GM12878 (cell line): ENCODE data around the gene NR6A1. TPM values are rescaled to one million over a fixed set of nuclear protein-coding genes. Genes with fewer than 3 reads are reported as not detected.

Source experiments
- ATAC-seq: fragments of 200-7000 bp; cut with Tn5 transposase; 3 replicates; pipeline ENCODE4 v1.9.1; 2020; ENCODE audit warnings: mild to moderate bottlenecking, moderate library complexity
- BruUV-seq: library from RNA; stranded (reverse); fragments of 400-500 nt; replicated peaks from 2 replicates; lab custom pipeline; 2021; lab: Mats Ljungman, UMichigan
- CTCF ChIA-PET: fragments of 300-600 bp; sonication (Branson Sonifier 250); formaldehyde crosslinking; extraction: SDS; loops from one replicate; lab custom pipeline; 2021; ENCODE audit warnings: inconsistent platforms; lab: Yijun Ruan, JAX
- POLR2A ChIA-PET: fragments of 350-600 bp; formaldehyde crosslinking; extraction: SDS; loops from one replicate; lab custom pipeline; 2021; ENCODE audit warnings: inconsistent platforms; lab: Charles Lee
- RAD21 ChIA-PET: fragments of 300-600 bp; sonication (Branson Sonifier 250); formaldehyde crosslinking; loops from one replicate; lab custom pipeline; 2023; ENCODE audit warnings: antibody characterized with exemption; ENCODE audit not compliant: unreplicated experiment; lab: Charles Lee
- SMC1A ChIA-PET: fragments of 300-600 bp; sonication (Branson Sonifier 250); formaldehyde crosslinking; loops from one replicate; lab custom pipeline; 2023; ENCODE audit not compliant: unreplicated experiment, uncharacterized antibody; lab: Charles Lee
- DNase-seq: peaks from one replicate; pipeline ENCODE4 v3.0.0-alpha.2; 2011; ENCODE audit warnings: low read depth, low spot score
- FAIRE-seq: peaks from 3 replicates; lab custom pipeline; 2011; peaks lifted over from hg19 to GRCh38; lab: Jason Lieb, UNC
- H2AFZ ChIP-seq: 2 replicates; pipeline ENCODE4 v1.6.0; 2011; ENCODE audit warnings: low read depth, low read length, control low read depth; ENCODE audit not compliant: control insufficient read depth
- H3K27ac ChIP-seq: 2 replicates; pipeline ENCODE4 v1.5.1; 2011; ENCODE audit warnings: control low read depth; ENCODE audit not compliant: control insufficient read depth, insufficient read depth
- H3K27me3 ChIP-seq, 2 experiments: replicated peaks in 1 of 2; 2 replicates each; pipeline versions ENCODE4 v1.6.0 to v1.6.1; 2011; ENCODE audit warnings: low read length in 1 of 2; ENCODE audit not compliant: control insufficient read depth in 2 of 2, insufficient read depth in 2 of 2
- H3K36me3 ChIP-seq, 2 experiments: 2 replicates each; pipeline ENCODE4 v1.5.1; 2011; ENCODE audit warnings: low read length in 1 of 2; ENCODE audit not compliant: control insufficient read depth in 2 of 2, insufficient read depth in 2 of 2
- H3K4me1 ChIP-seq: 2 replicates; pipeline ENCODE4 v1.6.1; 2011; ENCODE audit warnings: mild to moderate bottlenecking, low read length, moderate library complexity, mixed read lengths; ENCODE audit not compliant: control insufficient read depth, insufficient read depth
- H3K4me2 ChIP-seq: 2 replicates; pipeline ENCODE4 v1.6.0; 2011; ENCODE audit warnings: control low read depth; ENCODE audit not compliant: control insufficient read depth, insufficient read depth
- H3K4me3 ChIP-seq: fragments of 200-600 bp; sonication (generic); 2 replicates; pipeline ENCODE4 v1.5.1; 2016
- H3K79me2 ChIP-seq: 2 replicates; pipeline ENCODE4 v1.6.0; 2011; ENCODE audit warnings: low read length; ENCODE audit not compliant: control insufficient read depth, insufficient read depth
- H3K9ac ChIP-seq: 2 replicates; pipeline ENCODE4 v1.8.0; 2011; ENCODE audit warnings: low read length, control low read depth, mixed read lengths; ENCODE audit not compliant: control insufficient read depth, insufficient read depth
- H3K9me3 ChIP-seq: replicated peaks from 3 replicates; pipeline ENCODE4 v1.5.1; 2011; ENCODE audit warnings: mild to moderate bottlenecking, low read length; ENCODE audit not compliant: control insufficient read depth, insufficient read depth
- H4K20me1 ChIP-seq: 2 replicates; pipeline ENCODE4 v1.6.0; 2011; ENCODE audit not compliant: control insufficient read depth, insufficient read depth
- ATF7 ChIP-seq: fragments of 450-650 bp; IDR thresholded peaks from 2 replicates; pipeline ENCODE4 v1.6.1; 2016; ENCODE audit warnings: low read depth, mild to moderate bottlenecking
- CHD2 ChIP-seq: IDR thresholded peaks from 2 replicates; pipeline ENCODE4 v1.6.1; 2011; ENCODE audit warnings: low read depth, low read length, improper control_type of control experiment, borderline replicate concordance
- EP300 ChIP-seq, 2 experiments: fragments of 150-350 bp in 1 of 2; IDR thresholded peaks; 2 replicates each; pipeline ENCODE4 v1.6.1; 2011 to 2012; ENCODE audit warnings: low read depth in 2 of 2, low read length in 2 of 2, borderline replicate concordance in 1 of 2, improper control_type of control experiment in 1 of 2, inconsistent platforms in 1 of 2; ENCODE audit not compliant: control insufficient read depth in 1 of 2
- ETV6 ChIP-seq, 2 experiments: fragments of 450-650 bp in 1 of 2; IDR thresholded peaks in 1 of 2; conservative IDR thresholded peaks in 1 of 2; 2 replicates each; pipeline ENCODE4 v1.6.1; 2014; ENCODE audit warnings: antibody characterized with exemption in 1 of 2, borderline replicate concordance in 1 of 2, low read depth in 1 of 2, mild to moderate bottlenecking in 1 of 2, moderate library complexity in 1 of 2
- FOXK2 ChIP-seq: fragments of 450-650 bp; IDR thresholded peaks from 2 replicates; pipeline ENCODE4 v1.6.1; 2017; ENCODE audit warnings: mild to moderate bottlenecking, moderate library complexity
- HCFC1 ChIP-seq: fragments of 150-350 bp; IDR thresholded peaks from 2 replicates; pipeline ENCODE4 v1.6.1; 2014; ENCODE audit warnings: low read length
- MTA2 ChIP-seq: fragments of 450-650 bp; IDR thresholded peaks from 2 replicates; pipeline ENCODE4 v1.6.1; 2016; ENCODE audit warnings: low read depth, mild to moderate bottlenecking, moderate library complexity
- MXI1 ChIP-seq: fragments of 150-350 bp; IDR thresholded peaks from 2 replicates; pipeline ENCODE4 v1.6.1; 2011; ENCODE audit warnings: low read depth, mild to moderate bottlenecking, inconsistent platforms, low read length, improper control_type of control experiment
- NFYA ChIP-seq: IDR thresholded peaks from 2 replicates; pipeline ENCODE4 v1.6.1; 2011; ENCODE audit warnings: low read depth, mild to moderate bottlenecking, low read length, improper control_type of control experiment, borderline replicate concordance
- NR2C1 ChIP-seq: fragments of 450-650 bp; IDR thresholded peaks from 2 replicates; pipeline ENCODE4 v1.6.1; 2017; ENCODE audit warnings: antibody characterized with exemption, mild to moderate bottlenecking, moderate library complexity
- SUZ12 ChIP-seq: fragments of 200-600 bp; sonication (generic); IDR thresholded peaks from one replicate; pipeline ENCODE4 v1.6.1; 2018; ENCODE audit warnings: antibody characterized with exemption, mild to moderate bottlenecking; ENCODE audit not compliant: unreplicated experiment
- WRNIP1 ChIP-seq: IDR thresholded peaks from 2 replicates; pipeline ENCODE4 v1.6.1; 2011; ENCODE audit warnings: low read depth, low read length, improper control_type of control experiment, borderline replicate concordance
- ZNF207 ChIP-seq: fragments of 450-650 bp; IDR thresholded peaks from 2 replicates; pipeline ENCODE4 v1.6.1; 2014; ENCODE audit warnings: antibody characterized with exemption, mild to moderate bottlenecking, borderline replicate concordance
- ZSCAN29 ChIP-seq: fragments of 450-650 bp; IDR thresholded peaks from 2 replicates; pipeline ENCODE4 v1.6.1; 2017; ENCODE audit warnings: mild to moderate bottlenecking, moderate library complexity
- ZZZ3 ChIP-seq: IDR thresholded peaks from 2 replicates; pipeline ENCODE4 v1.6.1; 2011; ENCODE audit warnings: low read depth; ENCODE audit not compliant: control insufficient read depth, insufficient read length
- WGBS: methylation state at CpG from one replicate; pipeline ENCODE4 v1.1.6; 2016; ENCODE audit warnings: low lambda C conversion rate; ENCODE audit not compliant: insufficient replicate concordance, insufficient coverage; ENCODE audit errors: missing lambda C conversion rate; 5-methylcytosine and 5-hydroxymethylcytosine counted together
- in situ Hi-C: fragments of 300-500 bp; cut with MboI; formaldehyde crosslinking; loops from 9 replicates; pipeline ENCODE4 v1.14.3; 2018; ENCODE audit warnings: mixed read lengths
- intact Hi-C: fragments of 100-400 bp; cut with micrococcal nuclease; formaldehyde crosslinking; loops from one replicate; pipeline ENCODE4 v1.14.2; 2022; ENCODE audit not compliant: unreplicated experiment
- polyA plus RNA-seq, 11 experiments: library from polyadenylated mRNA; depleted of rRNA in 4 of 11; unstranded in 6 of 11; stranded (reverse) in 5 of 11; fragments of >200 nt; fragmentation: Nextera tagmentation in 4 of 11; fragmentation: Illumina TruSeq in 1 of 11; extraction: Ambion mirVana in 4 of 11; extraction: Trizol in 1 of 11; gene quantifications; 1 replicate in 1 of 11; 2 replicates in 10 of 11; pipeline versions ENCODE4 v1.2.1 to v1.2.3, GENCODE V29; 2011 to 2016; ENCODE audit warnings: inconsistent platforms in 2 of 11, missing spikeins in 2 of 11, low read depth in 1 of 11
- total RNA-seq, 4 experiments: library from RNA; depleted of rRNA in 3 of 4; stranded (reverse); fragments of >200 nt in 3 of 4; fragmentation: Illumina TruSeq in 1 of 4; extraction: Trizol in 1 of 4; gene quantifications; 2 replicates each; pipeline versions ENCODE4 v1.2.1 to v1.2.3, GENCODE V29; 2013 to 2021
- TF ChIP-seq, protein P1 (sequence below): fragments of 450-650 bp; formaldehyde crosslinking; IDR thresholded peaks from 2 replicates; pipeline ENCODE4 v1.4.0; 2022; ENCODE audit warnings: mild to moderate bottlenecking, moderate library complexity
- TF ChIP-seq, protein P2 (sequence below): fragments of 450-650 bp; formaldehyde crosslinking; IDR thresholded peaks from 2 replicates; pipeline ENCODE4 v1.5.0; 2022; ENCODE audit warnings: mild to moderate bottlenecking, missing genetic modification characterization

Gene NR6A1
- total and polyA plus RNA-seq, 10 of the 15 experiments (the other 5 are each of a cell fraction or from before 2014, with no cell fraction given), result 1.2 to 9.2 (median 4.6) TPM

- Histone ChIP-seq H3K9ac (no peak overlapping the region), H3K27me3 (no peaks in the 10 kb centered on the region), H4K20me1 (no peaks in the 10 kb centered on the region), H3K27ac (no peak overlapping the region), H3K79me2 (peaks cover 43% of the 10 kb centered on the region), H2AFZ (peak overlapping the region; percentile 56; the same call in 1 of the 2 replicates), H3K9me3 (no peaks in the 10 kb centered on the region; the same call in 2 of the 3 replicates), H3K4me2 (peak overlapping the region; percentile 75; the same call in 1 of the 2 replicates), H3K36me3 (no peaks in the 10 kb centered on the region; a peak in 1 of 4 replicates), H3K4me3 (peak overlapping the region; percentile 4; the same call in 1 of the 2 replicates), H3K4me1 (0 out of 2 replicates have a peak, but pooled peaks cover 3% of the 10 kb centered on the region)
- ChIA-PET CTCF (interaction anchor here (1.2 to 7.0 kb wide), 6 partner anchors 14 to 53 kb away, joined by 3 to 95 read pairs (median 44); no protein-coding TSS in a partner anchor), SMC1A (interaction anchor here (0.7 to 7.1 kb wide), 12 partner anchors 9 to 108 kb away, joined by 3 to 160 read pairs (median 11); no protein-coding TSS in a partner anchor), RAD21 (interaction anchor here (0.6 to 7.1 kb wide), 6 partner anchors 11 to 205 kb away, joined by 3 to 172 read pairs (median 40); no protein-coding TSS in a partner anchor), POLR2A (interaction anchor here (0.6 to 6.8 kb wide), 4 partner anchors 16 to 491 kb away, joined by 3 to 146 read pairs (median 8); no protein-coding TSS in a partner anchor)
- BruUV-seq, result no TSS peak
- in situ Hi-C loops (no loop called here), intact Hi-C loops (no loop called here)
- FAIRE-seq, result no peak
- WGBS, result 100% methylated on average over 1 of the region's 1 CpG
- DNase-seq, result no peak
- ATAC-seq, result no peak
- TF ChIP-seq, protein P1, sequence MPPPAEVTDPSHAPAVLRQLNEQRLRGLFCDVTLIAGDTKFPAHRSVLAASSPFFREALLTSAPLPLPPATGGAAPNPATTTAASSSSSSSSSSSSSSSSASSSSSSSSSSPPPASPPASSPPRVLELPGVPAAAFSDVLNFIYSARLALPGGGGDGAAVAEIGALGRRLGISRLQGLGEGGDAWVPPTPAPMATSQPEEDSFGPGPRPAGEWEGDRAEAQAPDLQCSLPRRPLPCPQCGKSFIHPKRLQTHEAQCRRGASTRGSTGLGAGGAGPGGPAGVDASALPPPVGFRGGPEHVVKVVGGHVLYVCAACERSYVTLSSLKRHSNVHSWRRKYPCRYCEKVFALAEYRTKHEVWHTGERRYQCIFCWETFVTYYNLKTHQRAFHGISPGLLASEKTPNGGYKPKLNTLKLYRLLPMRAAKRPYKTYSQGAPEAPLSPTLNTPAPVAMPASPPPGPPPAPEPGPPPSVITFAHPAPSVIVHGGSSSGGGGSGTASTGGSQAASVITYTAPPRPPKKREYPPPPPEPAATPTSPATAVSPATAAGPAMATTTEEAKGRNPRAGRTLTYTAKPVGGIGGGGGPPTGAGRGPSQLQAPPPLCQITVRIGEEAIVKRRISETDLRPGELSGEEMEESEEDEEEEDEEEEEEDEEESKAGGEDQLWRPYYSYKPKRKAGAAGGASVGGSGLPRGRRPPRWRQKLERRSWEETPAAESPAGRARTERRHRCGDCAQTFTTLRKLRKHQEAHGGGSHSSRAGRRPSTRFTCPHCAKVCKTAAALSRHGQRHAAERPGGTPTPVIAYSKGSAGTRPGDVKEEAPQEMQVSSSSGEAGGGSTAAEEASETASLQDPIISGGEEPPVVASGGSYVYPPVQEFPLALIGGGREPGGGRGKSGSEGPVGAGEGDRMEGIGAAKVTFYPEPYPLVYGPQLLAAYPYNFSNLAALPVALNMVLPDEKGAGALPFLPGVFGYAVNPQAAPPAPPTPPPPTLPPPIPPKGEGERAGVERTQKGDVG (CRISPR knock-in tag), result no peak
- TF ChIP-seq FOXK2 (no peak), MXI1 (no peak), ETV6 (conservative IDR thresholded peaks at IDR 0.05 in 1 of 2, IDR thresholded peaks at IDR 0.05 in 1 of 2; ENCODE audit: borderline replicate concordance in 1 of 2, low read depth in 1 of 2) (no peak), ZZZ3 (no peak), CHD2 (no peak), EP300 (IDR thresholded peaks at IDR 0.05; ENCODE audit: borderline replicate concordance in 1 of 2, control insufficient read depth in 1 of 2, low read depth in 2 of 2, low read length in 2 of 2) (no peak), NFYA (no peak), ZNF207 (no peak), ZSCAN29 (no peak), WRNIP1 (no peak), ATF7 (no peak), SUZ12 (no peak), MTA2 (no peak), HCFC1 (no peak), NR2C1 (no peak)
- TF ChIP-seq, protein P2, sequence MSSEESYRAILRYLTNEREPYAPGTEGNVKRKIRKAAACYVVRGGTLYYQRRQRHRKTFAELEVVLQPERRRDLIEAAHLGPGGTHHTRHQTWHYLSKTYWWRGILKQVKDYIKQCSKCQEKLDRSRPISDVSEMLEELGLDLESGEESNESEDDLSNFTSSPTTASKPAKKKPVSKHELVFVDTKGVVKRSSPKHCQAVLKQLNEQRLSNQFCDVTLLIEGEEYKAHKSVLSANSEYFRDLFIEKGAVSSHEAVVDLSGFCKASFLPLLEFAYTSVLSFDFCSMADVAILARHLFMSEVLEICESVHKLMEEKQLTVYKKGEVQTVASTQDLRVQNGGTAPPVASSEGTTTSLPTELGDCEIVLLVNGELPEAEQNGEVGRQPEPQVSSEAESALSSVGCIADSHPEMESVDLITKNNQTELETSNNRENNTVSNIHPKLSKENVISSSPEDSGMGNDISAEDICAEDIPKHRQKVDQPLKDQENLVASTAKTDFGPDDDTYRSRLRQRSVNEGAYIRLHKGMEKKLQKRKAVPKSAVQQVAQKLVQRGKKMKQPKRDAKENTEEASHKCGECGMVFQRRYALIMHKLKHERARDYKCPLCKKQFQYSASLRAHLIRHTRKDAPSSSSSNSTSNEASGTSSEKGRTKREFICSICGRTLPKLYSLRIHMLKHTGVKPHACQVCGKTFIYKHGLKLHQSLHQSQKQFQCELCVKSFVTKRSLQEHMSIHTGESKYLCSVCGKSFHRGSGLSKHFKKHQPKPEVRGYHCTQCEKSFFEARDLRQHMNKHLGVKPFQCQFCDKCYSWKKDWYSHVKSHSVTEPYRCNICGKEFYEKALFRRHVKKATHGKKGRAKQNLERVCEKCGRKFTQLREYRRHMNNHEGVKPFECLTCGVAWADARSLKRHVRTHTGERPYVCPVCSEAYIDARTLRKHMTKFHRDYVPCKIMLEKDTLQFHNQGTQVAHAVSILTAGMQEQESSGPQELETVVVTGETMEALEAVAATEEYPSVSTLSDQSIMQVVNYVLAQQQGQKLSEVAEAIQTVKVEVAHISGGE (CRISPR knock-in tag), result no peak
These were observed 113.6 kb downstream of the NR6A1 start for GRCh38 chr9:124657516-124657915.
